ENCODE data around the gene TMEM252. TPM values are rescaled to one million over a fixed set of nuclear protein-coding genes. Genes with fewer than 3 reads are reported as not detected.

Gene TMEM252
- polyA plus RNA-seq, 1 of the 3 experiments (the other 2 are of a cell fraction), result not detected

- ChIA-PET CTCF (no interaction called here), POLR2A (no interaction called here)
- H3K9me3 ChIP-seq, result no peaks in the 10 kb centered on the region
- TF ChIP-seq TCF12 (IDR thresholded peaks at IDR 0.05), result no peak
- TF ChIP-seq NFIC (IDR thresholded peaks at IDR 0.05; ENCODE audit: borderline replicate concordance), result no peak
- no peak for TF ChIP-seq NRF1 (IDR thresholded peaks at IDR 0.05; ENCODE audit: low read depth, low read length)
- TF ChIP-seq RCOR1 (IDR thresholded peaks at IDR 0.05; ENCODE audit: low read length), result no peak
- TF ChIP-seq CHD2 (IDR thresholded peaks at IDR 0.05; ENCODE audit: low read length, partially characterized antibody), result no peak
- no peak for TF ChIP-seq FOSL2 (IDR thresholded peaks at IDR 0.05; ENCODE audit: borderline replicate concordance, low read depth)
- no peak for TF ChIP-seq GATA2 (CRISPR knock-in tag; IDR thresholded peaks at IDR 0.05)
- TF ChIP-seq ELF1 (IDR thresholded peaks at IDR 0.05), result no peak
- no peak for TF ChIP-seq JUND (IDR thresholded peaks at IDR 0.05)
- no peak for TF ChIP-seq IRF3 (IDR thresholded peaks at IDR 0.05; ENCODE audit: low read depth, low read length)
- no peaks in the 10 kb centered on the region for H4K20me1 ChIP-seq (ENCODE audit: insufficient read depth)
- no peaks in the 10 kb centered on the region for H3K79me2 ChIP-seq (ENCODE audit: insufficient read depth)
- no peak overlapping the region for H3K9ac ChIP-seq
- H3K9me2 ChIP-seq, result no peaks in the 10 kb centered on the region
- no peaks in the 10 kb centered on the region for H3K27me3 ChIP-seq (ENCODE audit: insufficient read depth)
- 5% methylated on average over 4 of the region's 4 CpGs for WGBS (ENCODE audit: low lambda C conversion rate)
- H3K4me1 ChIP-seq (ENCODE audit: control insufficient read depth in 1 of 2, insufficient read depth in 2 of 2, low read depth in 1 of 2, low read length in 1 of 2), result no peaks in the 10 kb centered on the region
- no peak for DNase-seq
- no peak overlapping the region for H3K4me3 ChIP-seq (ENCODE audit: low read depth in 2 of 2, low read length in 1 of 2)
- H3K36me3 ChIP-seq (replicated peaks in 1 of 2; ENCODE audit: control insufficient read depth in 1 of 2, insufficient read depth in 2 of 2, low read length in 1 of 2), result no peaks in the 10 kb centered on the region
- H2AFZ ChIP-seq (ENCODE audit: low read depth), result no peak overlapping the region
- no peaks in the 10 kb centered on the region for H3F3A ChIP-seq (replicated peaks; ENCODE audit: insufficient read depth)
- H3K27ac ChIP-seq (ENCODE audit: low read depth in 2 of 2, low read length in 1 of 2), result no peak overlapping the region
- no peak overlapping the region for H3K4me2 ChIP-seq
Observed at GRCh38 chr9:68523367-68523936, 17.2 kb downstream of the TMEM252 start.

- no peaks in the 10 kb centered on the region for H4K20me1 ChIP-seq (ENCODE audit: insufficient read depth)
- no peak for DNase-seq
- H3K9me2 ChIP-seq, result no peaks in the 10 kb centered on the region
- H3K79me2 ChIP-seq (ENCODE audit: insufficient read depth), result no peaks in the 10 kb centered on the region
- no peak overlapping the region for H3K4me2 ChIP-seq
- ChIA-PET POLR2A (no interaction called here), CTCF (no interaction called here)
- H3F3A ChIP-seq (replicated peaks; ENCODE audit: insufficient read depth), result no peaks in the 10 kb centered on the region
- 4% methylated on average over 3 of the region's 3 CpGs for WGBS (ENCODE audit: low lambda C conversion rate)
- TF ChIP-seq PBX3 (IDR thresholded peaks at IDR 0.05), result no peak
- no peaks in the 10 kb centered on the region for H3K4me1 ChIP-seq (ENCODE audit: control insufficient read depth in 1 of 2, insufficient read depth in 2 of 2, low read depth in 1 of 2, low read length in 1 of 2)
- no peaks in the 10 kb centered on the region for H3K9me3 ChIP-seq
- H3K36me3 ChIP-seq (replicated peaks in 1 of 2; ENCODE audit: control insufficient read depth in 1 of 2, insufficient read depth in 2 of 2, low read length in 1 of 2), result no peaks in the 10 kb centered on the region
- no peak overlapping the region for H3K4me3 ChIP-seq (ENCODE audit: low read depth in 2 of 2, low read length in 1 of 2)
- H3K27me3 ChIP-seq (ENCODE audit: insufficient read depth), result no peaks in the 10 kb centered on the region
- H3K9ac ChIP-seq, result no peak overlapping the region
- H3K27ac ChIP-seq (ENCODE audit: low read depth in 2 of 2, low read length in 1 of 2), result no peak overlapping the region
- H2AFZ ChIP-seq (ENCODE audit: low read depth), result no peak overlapping the region
Observed at GRCh38 chr9:68522954-68523353, 17.7 kb downstream of the TMEM252 start.

- Histone ChIP-seq H3K79me2 (ENCODE audit: insufficient read depth) (no peaks in the 10 kb centered on the region), H3K9me2 (no peaks in the 10 kb centered on the region), H2AFZ (ENCODE audit: low read depth) (no peak overlapping the region), H4K20me1 (ENCODE audit: insufficient read depth) (no peaks in the 10 kb centered on the region), H3K9me3 (no peaks in the 10 kb centered on the region), H3K4me3 (ENCODE audit: low read depth in 2 of 2, low read length in 1 of 2) (no peak overlapping the region), H3K9ac (no peak overlapping the region), H3F3A (replicated peaks; ENCODE audit: insufficient read depth) (no peaks in the 10 kb centered on the region), H3K27me3 (ENCODE audit: insufficient read depth) (no peaks in the 10 kb centered on the region), H3K27ac (ENCODE audit: low read depth in 2 of 2, low read length in 1 of 2) (no peak overlapping the region), H3K36me3 (replicated peaks in 1 of 2; ENCODE audit: control insufficient read depth in 1 of 2, insufficient read depth in 2 of 2, low read length in 1 of 2) (no peaks in the 10 kb centered on the region), H3K4me2 (no peak overlapping the region), H3K4me1 (ENCODE audit: control insufficient read depth in 1 of 2, insufficient read depth in 2 of 2, low read depth in 1 of 2, low read length in 1 of 2) (no peaks in the 10 kb centered on the region)
- no peak for DNase-seq
- no peak for TF ChIP-seq USF2 (IDR thresholded peaks at IDR 0.05; ENCODE audit: borderline replicate concordance, low read depth, low read length)
- TF ChIP-seq EZH2phosphoT487 (IDR thresholded peaks at IDR 0.05; ENCODE audit: borderline replicate concordance, low read depth), result no peak
- TF ChIP-seq YY1 (IDR thresholded peaks at IDR 0.05; ENCODE audit: low read depth), result no peak
- TF ChIP-seq POLR2AphosphoS5 (IDR thresholded peaks at IDR 0.05; ENCODE audit: low read depth, low read length), result no peak
- CTCF ChIA-PET, result no interaction called here
- WGBS (ENCODE audit: low lambda C conversion rate), result 13% methylated on average over 4 of the region's 4 CpGs
- POLR2A ChIA-PET, result no interaction called here
Observed at GRCh38 chr9:68522131-68522530, 18.6 kb downstream of the TMEM252 start.

Data from SK-N-SH (cell line).